ENCODE results near the gene CHST14.
"Not testable (repeated sequence)": the region's sequence is repeated elsewhere in the genome, so short reads cannot be mapped to it uniquely, and the experiment has no call there.

Gene CHST14

GRCh38 chr15:40441565-40442531 lies 28.9 kb upstream of the CHST14 start:
- FAIRE-seq, result no peak

- no peak for FAIRE-seq
These were observed 27.5 kb upstream of the CHST14 start for GRCh38 chr15:40443255-40443654.

DNA sequence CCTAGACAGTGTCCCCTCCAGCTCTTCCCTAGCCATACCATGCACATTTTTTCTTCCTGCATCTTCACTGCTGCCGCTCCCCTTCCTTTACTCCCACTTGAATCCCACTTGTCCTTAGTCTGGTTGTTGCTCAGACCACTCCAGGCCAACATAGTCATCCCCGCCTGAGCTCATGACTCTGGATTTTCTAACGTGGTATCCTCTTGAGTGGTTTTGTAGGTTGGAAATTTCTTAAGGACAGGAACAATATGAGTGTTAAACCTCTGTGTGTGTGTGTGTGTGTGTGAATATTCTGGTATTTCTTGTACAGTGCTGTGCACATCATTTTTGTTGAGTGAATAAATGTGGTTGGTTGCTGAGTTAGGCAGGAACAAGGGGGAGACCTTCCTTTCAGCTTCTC lies 26.9 kb upstream of the CHST14 start:
- FAIRE-seq, result no peak

GRCh38 chr15:40444736-40445135 lies 26.0 kb upstream of the CHST14 start:
- no peak for FAIRE-seq

DNA sequence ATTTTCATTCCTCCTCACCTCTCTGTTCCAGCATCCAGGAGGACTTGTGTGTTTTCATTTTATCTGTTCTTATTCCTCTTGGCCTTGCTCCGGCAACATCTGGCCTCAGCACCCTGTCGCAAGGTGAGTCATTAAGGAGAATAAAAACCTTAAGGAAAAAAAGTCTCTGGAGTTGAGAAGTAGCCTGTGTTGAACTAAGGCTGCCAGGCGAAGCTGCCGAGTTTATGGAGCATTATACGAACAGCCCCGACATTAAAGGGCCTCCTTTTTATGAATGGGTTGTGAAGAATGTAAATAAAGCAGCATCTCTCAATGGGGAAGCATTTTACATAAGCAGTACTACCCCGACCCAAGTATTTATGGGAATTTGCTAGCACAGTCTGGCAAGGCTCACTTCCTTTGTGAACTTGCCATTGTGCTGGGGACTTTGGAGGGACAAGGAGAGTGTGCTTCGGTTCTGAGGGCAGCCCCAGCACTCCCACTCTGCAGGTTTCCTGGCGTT lies 25.3 kb upstream of the CHST14 start:
- no peak for FAIRE-seq

GRCh38 chr15:40446144-40446543 lies 24.6 kb upstream of the CHST14 start:
- FAIRE-seq, result no peak

GRCh38 chr15:40448354-40448753 lies 22.4 kb upstream of the CHST14 start:
- FAIRE-seq, result no peak

DNA sequence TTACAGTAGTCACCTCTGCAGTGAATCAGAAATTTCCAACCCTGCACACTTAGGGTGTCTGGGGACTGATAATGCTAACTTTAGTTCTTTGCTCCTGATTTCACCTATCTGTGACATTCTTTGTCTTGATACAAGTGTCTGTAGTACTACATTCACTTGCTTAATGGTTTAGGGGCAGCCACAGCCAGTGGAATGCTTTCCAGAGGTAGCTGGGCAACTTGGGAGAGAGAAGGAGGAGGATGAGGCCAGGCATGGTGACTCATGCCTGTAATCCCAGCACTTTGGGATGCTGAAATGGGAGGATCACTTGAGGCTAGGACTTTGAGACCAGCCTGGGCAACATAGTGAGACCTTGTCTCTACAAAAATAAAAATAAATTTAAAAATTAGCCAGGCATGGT lies 21.5 kb upstream of the CHST14 start:
- no peak for FAIRE-seq

- FAIRE-seq, result no peak
These were observed 20.7 kb upstream of the CHST14 start for GRCh38 chr15:40450047-40450446.

DNA sequence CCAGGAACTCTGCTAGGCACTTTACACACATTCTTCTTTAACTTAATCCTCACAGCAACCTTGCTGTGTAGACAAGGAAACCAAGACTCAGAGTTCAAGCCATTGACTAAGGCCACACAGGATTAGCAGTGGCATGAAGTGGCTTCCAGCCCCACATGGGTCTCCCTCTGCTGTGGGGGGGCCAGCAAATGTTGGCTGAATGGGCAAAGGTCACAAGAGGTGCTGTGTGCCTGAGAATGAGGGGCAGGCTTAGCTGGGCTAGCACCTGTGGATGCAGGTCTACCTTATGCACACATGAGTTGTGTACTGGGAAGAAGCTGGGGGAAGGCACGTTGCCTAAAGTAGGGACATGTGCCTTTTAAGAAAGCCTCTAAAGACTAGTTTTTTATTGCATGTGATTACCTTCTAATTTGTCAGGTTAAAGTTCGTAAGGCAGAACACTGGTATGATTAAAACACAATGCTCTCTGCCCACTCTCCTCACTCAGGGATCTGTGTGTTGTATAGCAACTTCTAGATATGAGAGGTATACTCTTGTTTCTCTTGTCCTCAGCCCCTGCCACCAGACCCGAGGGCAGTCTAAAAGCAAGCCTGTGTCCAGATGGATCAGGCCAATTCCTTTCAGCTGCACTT lies 19.1 kb upstream of the CHST14 start:
- no peak for FAIRE-seq

- FAIRE-seq, result no peak
These were observed 18.3 kb upstream of the CHST14 start for GRCh38 chr15:40452296-40453090.

- not testable (repeated sequence) for FAIRE-seq
These were observed 16.8 kb upstream of the CHST14 start for GRCh38 chr15:40453941-40454340.

DNA sequence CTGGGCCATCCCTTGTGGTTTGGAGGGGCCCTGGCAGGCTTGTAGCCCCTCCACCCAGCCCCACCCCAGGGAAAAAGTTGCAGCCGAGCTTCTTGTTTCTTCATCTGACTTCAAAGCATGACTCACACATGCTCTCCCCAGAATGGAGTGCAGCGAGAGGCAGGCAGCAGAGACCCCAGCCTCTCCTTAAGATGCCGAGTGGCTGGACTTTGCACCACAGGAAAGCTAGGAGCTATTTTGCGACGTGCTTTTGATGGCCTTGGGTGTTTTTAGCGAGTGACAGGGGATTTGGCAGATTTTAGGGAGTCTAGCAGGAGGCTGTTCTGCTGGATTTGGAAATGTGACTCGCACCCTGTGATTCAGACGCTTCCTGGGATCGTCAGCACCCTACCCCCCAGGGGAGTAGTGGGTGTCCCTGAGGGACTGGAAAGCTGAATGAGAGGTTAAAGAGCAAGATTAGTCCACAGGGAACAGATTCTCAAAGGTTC lies 15.8 kb upstream of the CHST14 start:
- FAIRE-seq, result no peak

DNA sequence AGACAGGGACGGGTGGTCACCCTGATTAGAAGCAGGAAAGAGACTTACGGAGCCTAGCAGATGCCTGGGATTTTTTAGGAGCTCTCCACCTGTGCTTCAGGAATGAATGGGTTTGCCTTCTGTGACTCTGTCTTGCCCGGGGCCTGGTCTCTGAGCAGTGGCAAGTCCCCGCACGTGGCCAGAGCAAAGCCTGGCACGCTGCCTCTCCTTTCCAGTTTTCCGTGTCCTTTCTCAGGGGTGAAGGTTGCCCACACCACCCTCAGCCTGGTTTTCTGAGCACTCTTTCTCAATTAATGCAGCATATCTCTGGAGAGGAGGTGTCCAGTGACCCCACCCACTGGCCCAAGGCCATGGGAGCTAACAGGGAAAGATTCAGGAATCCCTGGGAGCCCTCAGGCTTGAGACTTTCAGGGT lies 14.5 kb upstream of the CHST14 start:
- FAIRE-seq, result no peak

GRCh38 chr15:40456738-40457137 lies 14.0 kb upstream of the CHST14 start:
- no peak for FAIRE-seq

GRCh38 chr15:40458495-40459371 lies 12.1 kb upstream of the CHST14 start:
- no peak for FAIRE-seq

- no peak for FAIRE-seq
These were observed 11.3 kb upstream of the CHST14 start for GRCh38 chr15:40459391-40460015.

- FAIRE-seq, result no peak
These were observed 10.4 kb upstream of the CHST14 start for GRCh38 chr15:40460404-40460803.

- FAIRE-seq, result no peak
These were observed 8.8 kb upstream of the CHST14 start for GRCh38 chr15:40461958-40462357.

GRCh38 chr15:40463279-40463678 lies 7.5 kb upstream of the CHST14 start:
- no peak for FAIRE-seq

DNA sequence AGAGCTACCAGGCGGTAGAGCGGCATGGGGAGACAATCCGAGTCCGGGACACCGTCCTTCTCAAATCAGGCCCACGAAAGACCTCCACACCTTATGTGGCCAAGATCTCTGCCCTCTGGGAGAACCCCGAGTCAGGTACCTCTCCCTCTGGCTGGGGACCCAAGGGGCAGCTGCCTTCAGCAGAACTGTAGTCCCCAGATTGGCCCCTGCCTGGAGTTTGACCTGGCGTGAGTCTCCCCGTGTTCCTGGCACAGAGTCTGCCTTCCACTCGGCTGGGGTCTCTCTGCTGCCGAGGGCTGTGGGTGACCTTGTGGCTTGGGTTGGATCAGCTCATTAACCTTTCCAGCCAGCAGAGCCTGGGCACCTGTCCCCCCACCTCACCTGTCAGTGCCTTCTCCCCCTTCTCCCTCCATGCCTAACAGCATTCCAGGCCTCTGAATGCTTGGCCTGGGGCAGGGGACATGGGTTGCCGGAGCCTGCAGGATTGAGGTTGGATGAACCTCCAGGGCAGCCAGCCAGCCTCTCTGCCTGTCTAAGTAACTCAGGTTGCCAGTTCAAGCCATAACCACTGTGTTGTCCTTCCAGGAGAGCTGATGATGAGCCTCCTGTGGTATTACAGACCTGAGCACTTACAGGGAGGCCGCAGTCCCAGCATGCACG lies 6.8 kb upstream of the CHST14 start:
- FAIRE-seq, result no peak

Measured in TTC549 (cell line).